ENCODE data around the gene PTPRJ.

GRCh38 chr11:48116437-48117228, 136.3 kb downstream of the PTPRJ start:
- no peak for TF ChIP-seq POLR2A (IDR thresholded peaks at IDR 0.05)
- TF ChIP-seq, protein P1, sequence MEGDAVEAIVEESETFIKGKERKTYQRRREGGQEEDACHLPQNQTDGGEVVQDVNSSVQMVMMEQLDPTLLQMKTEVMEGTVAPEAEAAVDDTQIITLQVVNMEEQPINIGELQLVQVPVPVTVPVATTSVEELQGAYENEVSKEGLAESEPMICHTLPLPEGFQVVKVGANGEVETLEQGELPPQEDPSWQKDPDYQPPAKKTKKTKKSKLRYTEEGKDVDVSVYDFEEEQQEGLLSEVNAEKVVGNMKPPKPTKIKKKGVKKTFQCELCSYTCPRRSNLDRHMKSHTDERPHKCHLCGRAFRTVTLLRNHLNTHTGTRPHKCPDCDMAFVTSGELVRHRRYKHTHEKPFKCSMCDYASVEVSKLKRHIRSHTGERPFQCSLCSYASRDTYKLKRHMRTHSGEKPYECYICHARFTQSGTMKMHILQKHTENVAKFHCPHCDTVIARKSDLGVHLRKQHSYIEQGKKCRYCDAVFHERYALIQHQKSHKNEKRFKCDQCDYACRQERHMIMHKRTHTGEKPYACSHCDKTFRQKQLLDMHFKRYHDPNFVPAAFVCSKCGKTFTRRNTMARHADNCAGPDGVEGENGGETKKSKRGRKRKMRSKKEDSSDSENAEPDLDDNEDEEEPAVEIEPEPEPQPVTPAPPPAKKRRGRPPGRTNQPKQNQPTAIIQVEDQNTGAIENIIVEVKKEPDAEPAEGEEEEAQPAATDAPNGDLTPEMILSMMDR (IDR thresholded peaks at IDR 0.05): no peak
